ENCODE data around the gene FMO3. TPM values are rescaled to one million over a fixed set of nuclear protein-coding genes. Genes with fewer than 3 reads are reported as not detected.

FMO3 gene
- total RNA-seq, 4 donors from 2014 or later, result 2.9 to 6.3 (median 5.8) TPM

DNA sequence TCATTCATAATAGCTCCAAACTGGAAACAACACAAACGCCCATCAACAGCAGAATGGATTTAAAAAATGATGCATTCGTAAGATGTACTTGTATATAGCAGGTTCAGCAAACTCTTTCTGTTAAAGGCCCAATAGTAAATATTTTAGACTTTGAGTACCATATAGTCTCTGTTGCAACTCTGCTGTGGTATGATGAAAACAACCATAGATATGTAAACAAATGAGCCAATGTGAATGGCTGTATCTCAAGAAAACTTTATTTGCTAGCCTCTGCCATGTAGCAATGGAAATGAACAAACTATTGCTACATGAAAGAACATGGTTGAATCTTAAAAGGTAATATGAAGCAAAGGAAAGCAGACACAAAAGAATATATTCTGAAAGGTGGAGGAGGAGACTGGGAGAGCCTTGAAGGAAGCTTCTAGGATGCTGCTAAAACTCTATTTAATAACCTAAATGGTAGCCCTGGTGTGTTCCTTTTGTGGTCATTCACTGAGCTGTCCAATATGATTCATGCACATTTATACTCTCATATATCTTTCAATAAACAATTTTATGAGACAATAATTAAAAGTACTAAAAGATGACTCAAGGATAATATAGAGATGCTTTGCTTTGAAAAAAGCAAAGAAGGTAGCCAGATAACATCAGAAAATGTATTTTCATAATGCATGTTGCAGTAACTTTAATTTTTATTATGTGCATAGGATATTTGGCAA lies 29.1 kb upstream of the FMO3 start:
- no peaks in the 10 kb centered on the region for H3K36me3 ChIP-seq
- H3K27ac ChIP-seq (replicated peaks in 1 of 4), result no peak overlapping the region
- no peaks in the 10 kb centered on the region for H3K9me3 ChIP-seq
- WGBS, result 60% methylated on average over 2 of the region's 2 CpGs
- TF ChIP-seq, protein P1, sequence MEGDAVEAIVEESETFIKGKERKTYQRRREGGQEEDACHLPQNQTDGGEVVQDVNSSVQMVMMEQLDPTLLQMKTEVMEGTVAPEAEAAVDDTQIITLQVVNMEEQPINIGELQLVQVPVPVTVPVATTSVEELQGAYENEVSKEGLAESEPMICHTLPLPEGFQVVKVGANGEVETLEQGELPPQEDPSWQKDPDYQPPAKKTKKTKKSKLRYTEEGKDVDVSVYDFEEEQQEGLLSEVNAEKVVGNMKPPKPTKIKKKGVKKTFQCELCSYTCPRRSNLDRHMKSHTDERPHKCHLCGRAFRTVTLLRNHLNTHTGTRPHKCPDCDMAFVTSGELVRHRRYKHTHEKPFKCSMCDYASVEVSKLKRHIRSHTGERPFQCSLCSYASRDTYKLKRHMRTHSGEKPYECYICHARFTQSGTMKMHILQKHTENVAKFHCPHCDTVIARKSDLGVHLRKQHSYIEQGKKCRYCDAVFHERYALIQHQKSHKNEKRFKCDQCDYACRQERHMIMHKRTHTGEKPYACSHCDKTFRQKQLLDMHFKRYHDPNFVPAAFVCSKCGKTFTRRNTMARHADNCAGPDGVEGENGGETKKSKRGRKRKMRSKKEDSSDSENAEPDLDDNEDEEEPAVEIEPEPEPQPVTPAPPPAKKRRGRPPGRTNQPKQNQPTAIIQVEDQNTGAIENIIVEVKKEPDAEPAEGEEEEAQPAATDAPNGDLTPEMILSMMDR (IDR thresholded peaks at IDR 0.05), result no peak
- TF ChIP-seq POLR2A (IDR thresholded peaks at IDR 0.05; ENCODE audit: low read depth), result no peak
- TF ChIP-seq POLR2AphosphoS5 (IDR thresholded peaks at IDR 0.05), result no peak
- TF ChIP-seq EP300 (IDR thresholded peaks at IDR 0.05), result no peak
- intact Hi-C loops (cut with DNase I), result no loop called here
- no peak for DNase-seq (ENCODE audit: extremely low spot score)
- H3K27me3 ChIP-seq, result no peaks in the 10 kb centered on the region
- no peak overlapping the region for H3K4me3 ChIP-seq
- H3K4me1 ChIP-seq, result no peaks in the 10 kb centered on the region

DNA sequence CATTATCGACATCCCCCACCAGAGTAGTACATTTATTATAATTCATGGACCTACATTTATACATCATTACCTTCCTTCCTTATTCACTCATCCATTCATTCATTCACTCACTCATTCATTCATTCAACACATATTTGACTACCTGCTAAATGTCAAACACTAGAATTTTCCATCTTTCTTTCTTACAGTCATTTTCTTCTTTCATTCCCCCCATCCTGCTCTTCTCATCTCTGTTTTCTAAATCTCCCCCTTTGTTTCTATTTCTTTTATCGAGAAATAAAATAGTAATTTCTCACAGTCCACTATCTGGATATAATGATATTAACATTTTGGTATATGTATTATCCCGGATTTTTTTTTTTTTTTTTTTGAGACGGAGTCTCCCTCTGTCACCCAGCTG lies 27.8 kb upstream of the FMO3 start:
- H3K27ac ChIP-seq (replicated peaks in 1 of 4), result no peak overlapping the region
- H3K36me3 ChIP-seq, result no peaks in the 10 kb centered on the region
- no peak for DNase-seq (ENCODE audit: extremely low spot score)
- intact Hi-C loops (cut with DNase I), result no loop called here
- no peaks in the 10 kb centered on the region for H3K9me3 ChIP-seq
- no peak for TF ChIP-seq POLR2A (IDR thresholded peaks at IDR 0.05; ENCODE audit: low read depth)
- TF ChIP-seq, protein P1 (IDR thresholded peaks at IDR 0.05), result no peak
- TF ChIP-seq EP300 (IDR thresholded peaks at IDR 0.05), result no peak
- 88% methylated on average over 4 of the region's 4 CpGs for WGBS
- H3K4me3 ChIP-seq, result no peak overlapping the region
- H3K4me1 ChIP-seq, result no peaks in the 10 kb centered on the region
- no peaks in the 10 kb centered on the region for H3K27me3 ChIP-seq

DNA sequence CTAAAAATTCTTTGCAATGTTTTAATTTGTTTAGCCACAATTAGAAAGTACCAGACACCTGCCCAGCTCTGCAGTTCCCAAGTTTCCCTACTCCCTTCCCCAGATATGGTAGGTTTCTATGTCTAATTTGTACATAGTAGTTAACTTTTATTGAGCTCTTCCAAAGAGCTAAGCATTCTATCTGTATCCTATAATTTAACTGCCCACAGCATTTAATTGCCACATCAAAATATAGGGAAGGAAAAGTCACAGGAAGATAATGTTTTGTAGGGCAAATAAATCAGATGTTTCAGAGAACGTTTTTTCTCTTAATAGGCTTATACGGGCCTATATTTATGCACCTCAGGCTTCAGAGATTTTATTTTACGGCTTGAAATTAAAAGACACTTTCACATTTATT lies 15.7 kb upstream of the FMO3 start:
- Histone ChIP-seq H3K4me3 (no peak overlapping the region), H3K27ac (replicated peaks in 1 of 4) (no peak overlapping the region), H3K9me3 (no peaks in the 10 kb centered on the region), H3K36me3 (no peaks in the 10 kb centered on the region), H3K27me3 (no peaks in the 10 kb centered on the region), H3K4me1 (no peaks in the 10 kb centered on the region)
- intact Hi-C loops (cut with DNase I), result loop anchor here (10.0 kb wide), 1 partner anchor 110 kb away; no protein-coding TSS in a partner anchor
- no peak for DNase-seq (ENCODE audit: extremely low spot score)
- 81% methylated on average over 3 of the region's 3 CpGs for WGBS
- TF ChIP-seq EP300 (IDR thresholded peaks at IDR 0.05), result no peak
- TF ChIP-seq POLR2AphosphoS5 (IDR thresholded peaks at IDR 0.05), result no peak
- TF ChIP-seq, protein P1 (IDR thresholded peaks at IDR 0.05), result no peak
- TF ChIP-seq POLR2A (IDR thresholded peaks at IDR 0.05; ENCODE audit: low read depth), result no peak

DNA sequence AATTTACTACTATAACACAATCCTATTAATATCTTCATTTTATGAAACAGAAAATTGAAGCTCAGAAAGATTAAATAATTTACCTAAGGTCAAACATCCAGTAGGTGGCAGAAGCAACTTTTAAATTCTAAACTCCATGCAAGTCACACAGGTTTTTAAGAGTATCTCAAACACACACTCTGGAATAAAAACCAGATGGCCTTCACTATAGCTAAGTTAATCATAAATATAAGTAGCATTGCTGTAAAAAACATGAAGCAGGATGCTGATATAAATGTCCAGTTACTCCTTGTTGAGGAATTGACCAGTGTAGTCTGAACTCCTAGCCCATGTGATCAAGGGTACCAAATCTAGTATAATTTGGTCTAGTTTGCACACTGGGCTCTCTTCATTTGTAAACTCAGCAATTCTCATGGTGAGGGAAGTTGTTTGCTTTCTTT lies 9.4 kb upstream of the FMO3 start:
- no peaks in the 10 kb centered on the region for H3K9me3 ChIP-seq
- intact Hi-C loops (cut with DNase I), result loop anchor here (2.0 to 10.0 kb wide), 3 partner anchors 106 to 233 kb away; partner anchors contain the start of genes FMO2 and FMO4
- DNase-seq (ENCODE audit: extremely low spot score), result no peak

More for the DNA sequence above, 9.4 kb upstream of the FMO3 start:
- Histone ChIP-seq H3K4me3 (no peak overlapping the region), H3K36me3 (no peaks in the 10 kb centered on the region), H3K27me3 (no peaks in the 10 kb centered on the region), H3K27ac (replicated peaks in 1 of 4) (peak overlapping the region; percentile 40 to 63 (median 46)), H3K4me1 (peaks cover 9 to 14% (median 11%) of the 10 kb centered on the region in 4 donors)
- TF ChIP-seq POLR2A (IDR thresholded peaks at IDR 0.05; ENCODE audit: low read depth) (no peak), POLR2AphosphoS5 (IDR thresholded peaks at IDR 0.05) (no peak)
- TF ChIP-seq, protein P1 (IDR thresholded peaks at IDR 0.05), result peak; percentile 38 to 55 (median 54)
